GM13977 (cell line): ENCODE results near the gene DTYMK.
A peak's percentile ranks its signal among the peaks of the same experiment; 100 is the strongest.

Source experiments
- DNase-seq: peaks from one replicate; pipeline ENCODE4 v3.0.0; 2012; ENCODE audit warnings: low spot score
- CTCF ChIP-seq: IDR thresholded peaks from 2 replicates; pipeline ENCODE4 v1.5.1; 2012; ENCODE audit warnings: mild to moderate bottlenecking, control low read depth; ENCODE audit not compliant: insufficient read depth; ENCODE audit errors: extremely low read depth, missing control alignments
- in situ Hi-C: fragments of 300-500 bp; cut with MboI; formaldehyde crosslinking; loops from one replicate; pipeline ENCODE4 v1.12.0; 2022; ENCODE audit warnings: low sequenced_read_pairs, low pct_unique_long_range_greater_than_20kb, mixed read lengths, inconsistent platforms; ENCODE audit not compliant: unreplicated experiment

Gene DTYMK

GRCh38 chr2:241719093-241719492, 32.5 kb upstream of the DTYMK start:
- in situ Hi-C loops, result no loop called here
- TF ChIP-seq CTCF, result no peak
- DNase-seq, result no peak

- in situ Hi-C loops, result no loop called here
- DNase-seq, result no peak
- TF ChIP-seq CTCF, result no peak
Observed at GRCh38 chr2:241708879-241709278, 22.3 kb upstream of the DTYMK start.

- in situ Hi-C loops, result no loop called here
- DNase-seq, result no peak
- no peak for TF ChIP-seq CTCF
Observed at GRCh38 chr2:241706537-241706936, 19.9 kb upstream of the DTYMK start.

- in situ Hi-C loops, result no loop called here
- peak; percentile 19 for DNase-seq
- TF ChIP-seq CTCF, result no peak
Observed at GRCh38 chr2:241703032-241703604, 16.5 kb upstream of the DTYMK start.

GRCh38 chr2:241702155-241703031, 15.8 kb upstream of the DTYMK start:
- in situ Hi-C loops, result no loop called here
- peak; percentile 57 for TF ChIP-seq CTCF
- peak; percentile 95 for DNase-seq

- no peak for TF ChIP-seq CTCF
- peak; percentile 94 for DNase-seq
- in situ Hi-C loops, result no loop called here
Observed at GRCh38 chr2:241701399-241702154, 15.0 kb upstream of the DTYMK start, which contains the start of gene ING5. Gene ING5, plus strand, starts transcription at chr2:241702039. Its CDS starts 27 bp downstream, at chr2:241702066.
